HepG2 (cell line): ENCODE measurements around the gene RHOT2. TPM values are rescaled to one million over a fixed set of nuclear protein-coding genes. Genes with fewer than 3 reads are reported as not detected.

Experiments used
- BHLHE40 ChIP-seq: IDR thresholded peaks from 2 replicates; pipeline ENCODE4 v1.6.1; 2011; ENCODE audit warnings: low read length, improper control_type of control experiment
- ETV6 ChIP-seq: sonication (generic); formaldehyde crosslinking; conservative IDR thresholded peaks from 2 replicates; pipeline ENCODE4 v1.4.0; 2020; ENCODE audit warnings: missing genetic modification reagents
- HDAC2 ChIP-seq: sonication (generic); formaldehyde crosslinking; IDR thresholded peaks from 2 replicates; pipeline ENCODE4 v1.4.0; 2020; ENCODE audit warnings: missing genetic modification reagents
- KAT2B ChIP-seq: fragments of 150-350 bp; IDR thresholded peaks from 2 replicates; pipeline ENCODE4 v1.6.1; 2014; ENCODE audit warnings: low read depth, low read length, borderline replicate concordance
- MIER3 ChIP-seq: IDR thresholded peaks from 2 replicates; pipeline ENCODE4 v1.6.1; 2016; ENCODE audit warnings: missing compliant biosample characterization, borderline replicate concordance
- NR2F2 ChIP-seq: IDR thresholded peaks from 2 replicates; pipeline ENCODE4 v1.6.1; 2012; ENCODE audit warnings: low read depth, inconsistent platforms, borderline replicate concordance
- PRMT3 ChIP-seq: sonication (generic); formaldehyde crosslinking; IDR thresholded peaks from 2 replicates; pipeline ENCODE4 v1.8.1; 2022; ENCODE audit warnings: low read depth, mild to moderate bottlenecking, moderate library complexity, missing genetic modification reagents, borderline replicate concordance
- STAT5B ChIP-seq: sonication (generic); formaldehyde crosslinking; IDR thresholded peaks from 2 replicates; pipeline ENCODE4 v1.4.0; 2020; ENCODE audit warnings: missing genetic modification reagents
- ZNF101 ChIP-seq: sonication (generic); formaldehyde crosslinking; IDR thresholded peaks from 2 replicates; pipeline ENCODE4 v1.4.0; 2020; ENCODE audit warnings: mild to moderate bottlenecking, low read depth, missing genetic modification reagents, borderline replicate concordance
- ZNF124 ChIP-seq: sonication (generic); formaldehyde crosslinking; IDR thresholded peaks from 2 replicates; pipeline ENCODE4 v1.4.0; 2020; ENCODE audit warnings: missing genetic modification reagents
- ZNF446 ChIP-seq: sonication (generic); formaldehyde crosslinking; IDR thresholded peaks from 2 replicates; pipeline ENCODE4 v1.5.0; 2020; ENCODE audit warnings: mild to moderate bottlenecking, missing genetic modification reagents
- ZNF607 ChIP-seq: sonication (generic); formaldehyde crosslinking; IDR thresholded peaks from 2 replicates; pipeline ENCODE4 v1.5.1; 2020; ENCODE audit warnings: missing genetic modification reagents, mild to moderate bottlenecking, borderline replicate concordance
- ZNF788 ChIP-seq: sonication (generic); formaldehyde crosslinking; IDR thresholded peaks from 2 replicates; pipeline ENCODE4 v1.5.0; 2020; ENCODE audit warnings: mild to moderate bottlenecking, missing genetic modification reagents, borderline replicate concordance
- polyA plus RNA-seq, 8 experiments: library from polyadenylated mRNA; depleted of rRNA in 3 of 8; stranded (reverse) in 7 of 8; unstranded in 1 of 8; fragments of >200 nt; fragmentation: Illumina TruSeq in 4 of 8; extraction: Trizol in 4 of 8; gene quantifications; 2 replicates each; pipeline versions ENCODE4 v1.2.1 to v1.2.3, GENCODE V29; 2011 to 2016; ENCODE audit warnings: low read depth in 4 of 8, missing spikeins in 1 of 8, mixed read lengths in 1 of 8; ENCODE audit not compliant: insufficient read depth in 1 of 8
- total RNA-seq, 5 experiments: library from RNA; depleted of rRNA; stranded (reverse); fragments of >200 nt; fragmentation: Illumina TruSeq; extraction: Trizol; gene quantifications; 2 replicates each; pipeline ENCODE4 v1.2.3, GENCODE V29; 2016; ENCODE audit warnings: low read depth in 1 of 5
- TF ChIP-seq, protein P1 (sequence below): sonication (generic); formaldehyde crosslinking; IDR thresholded peaks from 2 replicates; pipeline ENCODE4 v1.9.0; 2021; ENCODE audit warnings: missing genetic modification reagents, mild to moderate bottlenecking, borderline replicate concordance
- TF ChIP-seq, protein P2 (sequence below): sonication (generic); formaldehyde crosslinking; IDR thresholded peaks from 2 replicates; pipeline ENCODE4 v1.4.0; 2020; ENCODE audit warnings: missing genetic modification reagents
- TF ChIP-seq, protein P3 (sequence below): sonication (generic); formaldehyde crosslinking; IDR thresholded peaks from 2 replicates; pipeline ENCODE4 v1.4.0; 2020; ENCODE audit warnings: missing genetic modification reagents
- TF ChIP-seq, protein P4 (sequence below): sonication (generic); formaldehyde crosslinking; IDR thresholded peaks from 2 replicates; pipeline ENCODE4 v1.8.1; 2022; ENCODE audit warnings: mild to moderate bottlenecking, missing genetic modification reagents
- TF ChIP-seq, protein P5 (sequence below): sonication (generic); formaldehyde crosslinking; IDR thresholded peaks from 2 replicates; pipeline ENCODE4 v1.4.0; 2020; ENCODE audit warnings: missing genetic modification reagents, borderline replicate concordance

RHOT2 gene
- total and polyA plus RNA-seq, 2 of the 13 experiments (the other 11 are each of a cell fraction or from before 2014, with no cell fraction given) = 63.6 to 76.9 TPM

DNA sequence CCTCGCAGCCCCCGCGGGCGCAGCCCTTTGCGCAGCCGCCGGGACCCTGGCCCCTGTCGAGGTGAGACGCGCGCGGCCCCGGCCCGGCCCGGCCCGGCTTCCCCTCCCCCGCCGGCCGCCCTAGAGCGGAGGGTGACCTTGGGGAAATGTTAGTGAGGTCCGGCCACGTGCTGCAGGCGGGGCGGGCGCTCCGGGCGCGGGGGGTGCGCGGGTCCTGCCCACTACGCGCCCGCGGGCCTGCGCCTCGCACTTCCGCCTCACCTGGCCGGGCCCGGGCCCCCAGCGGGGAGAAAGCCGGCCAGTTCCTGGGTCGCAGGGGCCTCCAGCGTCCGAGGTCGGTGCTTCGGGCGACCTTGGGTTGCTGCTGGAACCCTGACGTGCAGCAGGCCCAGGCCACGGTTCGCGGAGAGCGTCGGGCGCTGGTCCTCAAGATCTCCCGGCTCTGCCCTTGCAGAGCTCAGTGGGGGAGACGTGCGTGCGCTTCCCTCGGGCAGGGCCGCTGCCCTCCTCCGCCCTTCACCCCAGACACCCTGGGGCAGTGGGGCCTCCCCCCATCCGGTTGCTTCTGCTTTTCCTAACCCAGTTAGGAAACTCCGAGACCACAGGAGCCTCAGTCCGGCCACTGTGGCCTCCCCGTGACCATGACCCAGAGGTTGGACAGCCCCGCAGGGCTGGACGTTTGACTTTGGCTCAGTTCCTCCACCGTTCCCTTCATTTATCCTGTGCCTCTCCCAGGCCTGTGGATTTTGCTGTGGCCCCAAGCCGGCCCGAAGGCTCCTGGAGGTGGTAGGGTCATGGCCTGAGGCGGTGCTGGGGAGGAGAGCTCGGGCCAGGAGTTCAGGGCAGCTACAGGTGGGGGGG lies 25.5 kb upstream of the RHOT2 start (continued):
- TF ChIP-seq, protein P1, sequence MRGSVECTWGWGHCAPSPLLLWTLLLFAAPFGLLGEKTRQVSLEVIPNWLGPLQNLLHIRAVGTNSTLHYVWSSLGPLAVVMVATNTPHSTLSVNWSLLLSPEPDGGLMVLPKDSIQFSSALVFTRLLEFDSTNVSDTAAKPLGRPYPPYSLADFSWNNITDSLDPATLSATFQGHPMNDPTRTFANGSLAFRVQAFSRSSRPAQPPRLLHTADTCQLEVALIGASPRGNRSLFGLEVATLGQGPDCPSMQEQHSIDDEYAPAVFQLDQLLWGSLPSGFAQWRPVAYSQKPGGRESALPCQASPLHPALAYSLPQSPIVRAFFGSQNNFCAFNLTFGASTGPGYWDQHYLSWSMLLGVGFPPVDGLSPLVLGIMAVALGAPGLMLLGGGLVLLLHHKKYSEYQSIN (CRISPR knock-in tag) = no peak
- no peak for TF ChIP-seq KAT2B
- TF ChIP-seq BHLHE40 = peak; percentile 72
- TF ChIP-seq ZNF446 = peak; percentile 40; the same call in 1 of the 2 replicates
- TF ChIP-seq, protein P2, sequence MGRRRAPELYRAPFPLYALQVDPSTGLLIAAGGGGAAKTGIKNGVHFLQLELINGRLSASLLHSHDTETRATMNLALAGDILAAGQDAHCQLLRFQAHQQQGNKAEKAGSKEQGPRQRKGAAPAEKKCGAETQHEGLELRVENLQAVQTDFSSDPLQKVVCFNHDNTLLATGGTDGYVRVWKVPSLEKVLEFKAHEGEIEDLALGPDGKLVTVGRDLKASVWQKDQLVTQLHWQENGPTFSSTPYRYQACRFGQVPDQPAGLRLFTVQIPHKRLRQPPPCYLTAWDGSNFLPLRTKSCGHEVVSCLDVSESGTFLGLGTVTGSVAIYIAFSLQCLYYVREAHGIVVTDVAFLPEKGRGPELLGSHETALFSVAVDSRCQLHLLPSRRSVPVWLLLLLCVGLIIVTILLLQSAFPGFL (CRISPR knock-in tag) = 0 out of 2 replicates have a peak, but pooled peaks have one; percentile 28
- 0 out of 2 replicates have a peak, but pooled peaks have one; percentile 44 for TF ChIP-seq ETV6 (CRISPR knock-in tag)
- TF ChIP-seq, protein P3, sequence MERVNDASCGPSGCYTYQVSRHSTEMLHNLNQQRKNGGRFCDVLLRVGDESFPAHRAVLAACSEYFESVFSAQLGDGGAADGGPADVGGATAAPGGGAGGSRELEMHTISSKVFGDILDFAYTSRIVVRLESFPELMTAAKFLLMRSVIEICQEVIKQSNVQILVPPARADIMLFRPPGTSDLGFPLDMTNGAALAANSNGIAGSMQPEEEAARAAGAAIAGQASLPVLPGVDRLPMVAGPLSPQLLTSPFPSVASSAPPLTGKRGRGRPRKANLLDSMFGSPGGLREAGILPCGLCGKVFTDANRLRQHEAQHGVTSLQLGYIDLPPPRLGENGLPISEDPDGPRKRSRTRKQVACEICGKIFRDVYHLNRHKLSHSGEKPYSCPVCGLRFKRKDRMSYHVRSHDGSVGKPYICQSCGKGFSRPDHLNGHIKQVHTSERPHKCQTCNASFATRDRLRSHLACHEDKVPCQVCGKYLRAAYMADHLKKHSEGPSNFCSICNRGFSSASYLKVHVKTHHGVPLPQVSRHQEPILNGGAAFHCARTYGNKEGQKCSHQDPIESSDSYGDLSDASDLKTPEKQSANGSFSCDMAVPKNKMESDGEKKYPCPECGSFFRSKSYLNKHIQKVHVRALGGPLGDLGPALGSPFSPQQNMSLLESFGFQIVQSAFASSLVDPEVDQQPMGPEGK (CRISPR knock-in tag) = peak; percentile 78
- no peak for TF ChIP-seq MIER3 (CRISPR knock-in tag)
- TF ChIP-seq, protein P4, sequence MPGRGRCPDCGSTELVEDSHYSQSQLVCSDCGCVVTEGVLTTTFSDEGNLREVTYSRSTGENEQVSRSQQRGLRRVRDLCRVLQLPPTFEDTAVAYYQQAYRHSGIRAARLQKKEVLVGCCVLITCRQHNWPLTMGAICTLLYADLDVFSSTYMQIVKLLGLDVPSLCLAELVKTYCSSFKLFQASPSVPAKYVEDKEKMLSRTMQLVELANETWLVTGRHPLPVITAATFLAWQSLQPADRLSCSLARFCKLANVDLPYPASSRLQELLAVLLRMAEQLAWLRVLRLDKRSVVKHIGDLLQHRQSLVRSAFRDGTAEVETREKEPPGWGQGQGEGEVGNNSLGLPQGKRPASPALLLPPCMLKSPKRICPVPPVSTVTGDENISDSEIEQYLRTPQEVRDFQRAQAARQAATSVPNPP (CRISPR knock-in tag) = peak; percentile 49; the same call in 1 of the 2 replicates
- TF ChIP-seq ZNF607 (CRISPR knock-in tag) = peak; percentile 27; the same call in 1 of the 2 replicates
- TF ChIP-seq, protein P5, sequence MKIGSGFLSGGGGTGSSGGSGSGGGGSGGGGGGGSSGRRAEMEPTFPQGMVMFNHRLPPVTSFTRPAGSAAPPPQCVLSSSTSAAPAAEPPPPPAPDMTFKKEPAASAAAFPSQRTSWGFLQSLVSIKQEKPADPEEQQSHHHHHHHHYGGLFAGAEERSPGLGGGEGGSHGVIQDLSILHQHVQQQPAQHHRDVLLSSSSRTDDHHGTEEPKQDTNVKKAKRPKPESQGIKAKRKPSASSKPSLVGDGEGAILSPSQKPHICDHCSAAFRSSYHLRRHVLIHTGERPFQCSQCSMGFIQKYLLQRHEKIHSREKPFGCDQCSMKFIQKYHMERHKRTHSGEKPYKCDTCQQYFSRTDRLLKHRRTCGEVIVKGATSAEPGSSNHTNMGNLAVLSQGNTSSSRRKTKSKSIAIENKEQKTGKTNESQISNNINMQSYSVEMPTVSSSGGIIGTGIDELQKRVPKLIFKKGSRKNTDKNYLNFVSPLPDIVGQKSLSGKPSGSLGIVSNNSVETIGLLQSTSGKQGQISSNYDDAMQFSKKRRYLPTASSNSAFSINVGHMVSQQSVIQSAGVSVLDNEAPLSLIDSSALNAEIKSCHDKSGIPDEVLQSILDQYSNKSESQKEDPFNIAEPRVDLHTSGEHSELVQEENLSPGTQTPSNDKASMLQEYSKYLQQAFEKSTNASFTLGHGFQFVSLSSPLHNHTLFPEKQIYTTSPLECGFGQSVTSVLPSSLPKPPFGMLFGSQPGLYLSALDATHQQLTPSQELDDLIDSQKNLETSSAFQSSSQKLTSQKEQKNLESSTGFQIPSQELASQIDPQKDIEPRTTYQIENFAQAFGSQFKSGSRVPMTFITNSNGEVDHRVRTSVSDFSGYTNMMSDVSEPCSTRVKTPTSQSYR (CRISPR knock-in tag) = peak; percentile 86; the same call in 1 of the 2 replicates
- 0 out of 2 replicates have a peak, but pooled peaks have one; percentile 57 for TF ChIP-seq PRMT3
- peak; percentile 76; the same call in 1 of the 2 replicates for TF ChIP-seq STAT5B (CRISPR knock-in tag)
- peak; percentile 19; the same call in 1 of the 2 replicates for TF ChIP-seq HDAC2
- 0 out of 2 replicates have a peak, but pooled peaks have one; percentile 41 for TF ChIP-seq ZNF124
- TF ChIP-seq NR2F2 = no peak
- TF ChIP-seq ZNF101 (CRISPR knock-in tag) = no peak
- no peak; the same call in none of the 2 replicates for TF ChIP-seq ZNF788
